ENCODE measurements around the gene KNCN.

The KNCN gene

GRCh38 chr1:46563341-46563740 lies 11.9 kb upstream of the KNCN start:
- no peak for DNase-seq

DNA sequence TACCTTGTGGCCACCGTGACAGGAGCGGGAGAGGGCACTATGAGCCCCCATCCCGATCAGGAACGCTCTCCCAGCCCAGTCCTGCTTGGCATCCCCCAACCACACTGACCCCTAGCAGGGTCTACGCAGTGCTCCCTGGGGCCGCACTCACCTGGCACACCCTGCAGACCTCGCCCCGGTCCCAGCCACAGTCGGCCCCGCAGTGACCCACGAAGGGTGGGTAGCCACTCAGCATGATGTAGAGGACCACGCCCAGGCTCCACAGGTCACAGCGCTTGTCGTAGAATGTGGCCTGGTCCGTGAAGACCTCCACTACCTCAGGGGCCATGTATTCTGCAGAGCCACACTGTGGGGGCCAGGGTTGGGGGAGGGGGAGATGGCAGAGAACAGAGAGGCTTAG lies 11.1 kb upstream of the KNCN start:
- no peak for DNase-seq

DNA sequence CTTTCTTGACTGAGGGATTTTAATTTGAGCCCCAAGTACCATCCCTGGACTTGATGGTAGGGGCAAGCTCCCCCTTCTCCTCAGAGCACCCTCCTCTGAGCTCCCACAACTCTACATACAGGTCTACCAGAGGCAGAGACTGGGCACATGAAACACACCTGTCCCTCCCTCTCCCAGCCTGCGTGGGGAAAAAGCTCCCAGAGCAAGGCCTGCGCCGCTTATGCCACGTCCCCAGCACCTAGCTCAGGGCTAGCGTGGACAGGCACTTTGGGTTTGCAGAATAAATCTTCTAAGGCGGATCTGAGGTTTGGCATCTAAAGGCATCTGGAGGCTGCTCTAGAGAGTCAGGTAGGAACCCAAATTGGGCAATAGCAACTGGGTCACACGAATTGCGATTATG lies 7.5 kb upstream of the KNCN start:
- no peak for DNase-seq

DNA sequence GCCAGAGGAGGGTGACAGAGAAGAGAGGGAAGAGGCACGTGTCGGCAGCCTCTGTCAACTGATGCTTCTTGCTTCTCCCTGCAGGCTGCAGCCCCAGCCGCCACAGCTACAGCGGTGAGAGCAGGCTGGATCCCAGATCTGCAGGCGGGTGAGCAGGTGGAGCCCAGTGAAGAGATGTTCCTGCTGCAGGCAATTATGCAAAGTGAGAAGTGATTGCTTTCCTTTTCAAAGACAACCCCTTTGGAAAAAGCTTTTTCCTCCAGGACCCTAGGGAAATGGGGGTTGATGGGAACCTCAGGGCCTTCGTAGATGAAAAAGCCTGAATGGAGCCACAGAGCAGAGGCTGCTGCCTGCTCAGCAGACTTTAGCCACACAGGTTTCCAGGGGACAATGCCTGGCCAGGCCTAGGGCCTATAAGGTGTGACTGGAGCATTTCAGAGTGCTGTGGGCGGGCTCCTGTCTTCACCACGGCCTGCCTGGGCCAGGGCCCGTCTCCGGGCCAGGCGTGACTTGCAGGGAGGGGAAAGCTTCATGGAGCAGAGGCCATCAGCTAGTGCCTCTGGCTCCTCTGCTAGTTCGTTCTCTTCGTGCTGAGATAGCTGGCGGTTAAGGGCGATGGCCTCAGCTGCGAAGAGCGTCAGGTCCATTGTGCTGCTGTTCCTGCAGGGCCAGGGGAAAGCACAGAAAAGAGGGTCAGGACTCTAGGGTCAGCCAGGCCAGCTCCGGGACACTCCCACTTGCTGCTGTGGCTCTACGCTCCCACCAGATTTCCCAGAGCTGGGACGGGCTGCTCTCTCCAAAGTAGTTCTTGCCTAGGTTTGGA lies 6.9 kb upstream of the KNCN start:
- no peak for DNase-seq

DNA sequence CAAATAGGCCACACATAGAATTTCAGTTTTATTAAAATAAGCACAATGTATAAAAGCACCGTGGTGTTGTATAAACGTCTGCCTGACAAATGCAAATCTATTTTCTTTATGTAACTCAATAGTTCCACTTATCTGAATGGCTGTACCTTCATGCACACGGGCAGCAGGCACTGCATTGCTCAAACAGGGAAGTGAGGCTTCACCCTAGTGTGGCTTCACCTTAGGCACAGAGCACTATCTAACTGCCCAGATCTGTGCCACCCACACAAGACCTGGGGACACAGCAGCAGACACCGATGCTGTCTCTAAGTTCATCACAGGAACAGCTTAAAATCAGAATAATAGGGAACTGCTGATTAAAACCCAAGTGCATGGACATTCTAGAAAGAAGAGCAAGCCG lies 6.0 kb upstream of the KNCN start:
- DNase-seq, result no peak

GRCh38 chr1:46556822-46557221 lies 5.4 kb upstream of the KNCN start:
- DNase-seq, result no peak

- DNase-seq, result no peak
These were observed 4.6 kb upstream of the KNCN start for GRCh38 chr1:46555826-46556619.

DNA sequence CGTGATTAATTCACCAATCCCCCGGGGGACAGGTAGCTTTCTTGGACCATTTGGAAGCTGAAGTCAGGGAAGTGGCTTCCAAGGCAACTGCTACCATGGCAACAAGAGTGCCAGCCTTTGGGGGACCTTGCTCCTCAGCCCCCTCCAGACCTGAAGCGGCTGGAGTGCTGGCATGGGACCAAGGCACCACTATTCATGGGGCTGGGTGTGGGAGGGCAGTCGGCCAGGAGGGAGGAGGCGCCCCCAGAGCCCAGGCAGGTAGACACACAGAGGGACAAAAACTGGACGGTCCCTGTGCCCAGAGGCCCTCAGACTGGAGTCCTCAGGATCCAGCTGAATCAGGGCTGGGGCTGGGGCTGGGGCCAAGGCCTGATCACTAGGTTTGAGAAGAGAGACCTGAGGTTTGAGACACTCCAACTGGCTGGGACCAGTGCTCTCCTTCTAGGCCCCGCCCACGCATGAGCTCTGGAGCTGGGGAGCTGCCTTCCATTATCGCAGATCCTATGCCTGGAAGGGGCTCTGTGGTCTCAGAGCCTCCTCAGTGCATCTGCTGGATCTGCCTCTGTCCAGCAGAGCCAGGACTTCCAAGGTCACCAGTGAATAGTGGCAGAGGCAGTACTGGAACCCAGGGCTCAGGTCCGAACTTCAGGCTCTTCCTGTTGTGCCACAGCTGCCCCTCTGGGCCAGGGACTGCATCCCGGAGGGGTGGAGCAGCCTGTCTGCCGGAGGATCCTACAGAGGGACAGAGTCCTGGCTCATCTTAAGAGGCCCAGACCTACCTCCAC lies 3.3 kb upstream of the KNCN start:
- DNase-seq, result no peak

DNA sequence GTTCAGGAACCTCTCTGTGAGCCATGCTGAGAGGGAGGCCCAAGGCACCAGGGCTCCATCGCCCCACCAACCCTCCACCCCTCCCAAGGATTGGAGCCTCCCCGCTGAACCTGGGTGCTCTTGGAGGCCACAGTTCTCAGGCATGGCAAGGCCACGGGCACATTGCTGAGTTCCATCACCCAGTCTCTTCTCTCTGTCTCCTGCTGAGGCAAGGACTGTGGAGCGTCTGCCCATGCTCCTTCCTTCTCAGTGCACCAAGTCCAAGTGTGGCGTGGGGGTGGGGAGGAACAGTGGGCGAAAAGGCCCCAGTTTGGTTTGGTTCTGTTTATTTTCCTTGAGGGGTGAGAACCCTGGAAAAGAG lies 2.8 kb upstream of the KNCN start:
- no peak for DNase-seq

DNA sequence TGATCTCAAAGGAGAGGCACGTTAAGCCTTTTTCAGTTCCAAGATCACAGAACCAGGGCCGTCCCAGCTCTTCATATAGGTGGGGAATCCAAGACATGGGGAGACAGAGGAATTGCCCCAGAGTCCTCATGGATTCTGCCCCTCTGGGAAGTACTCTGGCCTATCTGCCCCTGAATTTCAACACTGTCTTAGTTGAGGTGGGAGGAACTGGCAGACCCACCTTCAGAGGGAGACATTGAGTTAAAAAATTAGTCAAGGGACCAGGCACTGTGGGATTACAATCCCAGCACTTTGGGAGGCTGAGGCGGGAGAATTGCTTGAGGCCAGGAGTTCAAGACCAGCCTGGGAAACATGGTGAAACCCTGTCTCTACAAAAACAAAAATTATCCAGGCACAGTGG lies 2.1 kb upstream of the KNCN start:
- DNase-seq, result no peak

- DNase-seq, result no peak
These were observed 1.1 kb upstream of the KNCN start for GRCh38 chr1:46552357-46553237.

DNA sequence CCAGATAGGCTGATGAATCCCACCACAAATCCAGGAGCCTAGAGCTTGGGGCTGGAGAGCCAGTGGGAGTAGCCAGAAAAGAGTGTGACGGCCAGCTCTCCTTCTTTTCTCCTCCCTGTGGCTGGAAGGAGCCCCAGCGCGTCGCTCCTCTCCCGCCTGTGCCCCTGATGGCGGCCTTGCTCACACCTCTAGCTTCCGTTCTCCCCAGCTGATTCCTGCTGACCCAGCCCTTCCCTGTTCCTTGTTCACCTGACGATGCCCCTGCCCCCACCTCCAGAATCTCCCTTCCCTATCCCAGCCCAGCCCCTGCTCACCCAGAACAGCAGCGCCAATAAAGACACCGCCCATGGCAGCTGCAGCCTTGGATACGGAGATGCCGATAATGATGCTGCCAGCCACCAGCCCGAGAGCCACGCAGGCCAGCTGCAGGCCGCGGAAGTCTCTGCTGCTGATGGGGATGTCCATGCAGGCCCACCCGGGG lies 656 bp downstream of the KNCN start:
- DNase-seq, result no peak

- DNase-seq, result peak; percentile 78
These were observed 1.5 kb downstream of the KNCN start for GRCh38 chr1:46549697-46550681.

DNA sequence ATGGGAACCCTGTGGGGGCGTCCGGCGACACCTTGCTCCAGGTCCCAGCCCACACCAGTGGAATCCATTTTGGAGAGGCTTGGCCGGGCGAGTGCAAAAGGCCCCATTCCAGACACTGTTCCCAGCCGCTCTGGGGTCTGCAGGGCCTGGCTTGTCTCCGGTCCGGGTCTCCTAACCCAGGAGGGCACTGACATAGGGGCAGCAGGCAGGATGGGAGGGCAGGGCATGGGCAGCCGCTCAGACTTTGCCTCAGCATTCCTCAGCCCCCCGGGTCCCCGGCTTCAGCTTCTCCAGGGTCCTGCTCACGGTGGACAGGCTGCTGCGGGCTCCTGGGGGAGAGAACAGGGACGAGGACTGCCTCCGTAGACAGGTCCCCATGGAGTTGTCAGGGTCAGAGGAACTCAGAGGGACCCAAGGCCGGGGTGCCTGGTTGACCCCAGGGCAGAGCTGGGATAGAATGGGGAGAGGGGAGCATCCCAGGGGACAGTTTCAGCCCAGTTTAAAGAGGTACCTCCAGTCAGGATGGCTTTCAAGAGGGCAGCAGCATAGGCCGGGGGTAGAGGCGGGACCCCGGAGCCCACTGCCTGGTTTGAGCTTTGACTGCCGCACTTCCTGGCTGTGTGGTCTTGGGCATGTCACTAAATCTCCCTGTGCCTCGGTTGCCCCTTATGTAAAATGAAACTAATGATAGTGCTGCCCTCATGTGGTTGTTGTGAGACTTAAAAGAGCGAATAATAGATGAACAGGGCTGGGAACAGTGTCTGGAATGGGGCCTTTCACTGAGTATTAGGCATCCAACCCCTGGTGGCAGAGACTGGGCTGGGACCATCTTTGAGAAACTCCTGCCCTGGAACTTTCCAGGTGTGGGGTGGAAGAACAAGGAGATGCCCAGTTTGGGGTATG lies 3.7 kb downstream of the KNCN start:
- no peak for DNase-seq

DNA sequence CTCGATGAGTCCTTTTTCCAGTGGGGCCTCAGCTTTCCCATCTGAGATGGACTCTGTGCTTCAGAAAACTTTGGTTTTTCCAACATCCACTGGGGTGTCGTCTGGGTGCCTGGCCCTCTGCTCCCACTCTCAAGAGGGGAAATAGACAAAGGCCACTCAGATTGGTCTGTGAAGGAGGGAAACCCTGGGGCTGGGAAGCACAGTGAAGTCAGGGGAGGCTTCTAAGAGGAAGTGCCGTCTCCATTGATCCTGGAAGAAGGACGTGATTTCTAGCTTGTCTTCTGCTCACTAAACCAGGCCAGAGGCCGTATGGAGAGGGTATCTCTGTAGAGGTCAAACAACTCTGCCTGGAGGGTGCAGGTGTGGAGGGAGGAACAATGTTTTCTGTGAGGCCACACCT lies 5.2 kb downstream of the KNCN start:
- DNase-seq, result no peak

DNA sequence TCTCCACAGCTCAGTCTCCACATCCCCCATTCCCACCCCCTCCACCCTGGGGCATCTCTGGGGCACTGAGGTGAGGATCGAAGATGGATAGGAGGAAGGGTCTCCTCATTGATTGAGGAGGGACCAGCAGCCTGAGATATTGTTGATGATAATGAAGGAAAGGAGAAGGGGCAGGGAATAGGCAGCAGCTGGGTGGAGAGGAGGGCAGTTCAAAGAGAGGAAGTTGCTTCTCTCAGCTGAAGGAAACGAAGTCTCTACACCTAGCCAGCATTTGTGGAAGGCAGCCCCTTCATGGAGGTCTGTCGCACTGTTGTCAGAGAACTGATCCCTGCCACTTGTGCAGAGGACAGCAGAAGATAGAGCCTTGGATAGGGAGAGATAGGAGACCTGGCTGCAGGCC lies 5.7 kb downstream of the KNCN start:
- no peak for DNase-seq

GRCh38 chr1:46544561-46545240 lies 6.7 kb downstream of the KNCN start:
- no peak for DNase-seq

DNA sequence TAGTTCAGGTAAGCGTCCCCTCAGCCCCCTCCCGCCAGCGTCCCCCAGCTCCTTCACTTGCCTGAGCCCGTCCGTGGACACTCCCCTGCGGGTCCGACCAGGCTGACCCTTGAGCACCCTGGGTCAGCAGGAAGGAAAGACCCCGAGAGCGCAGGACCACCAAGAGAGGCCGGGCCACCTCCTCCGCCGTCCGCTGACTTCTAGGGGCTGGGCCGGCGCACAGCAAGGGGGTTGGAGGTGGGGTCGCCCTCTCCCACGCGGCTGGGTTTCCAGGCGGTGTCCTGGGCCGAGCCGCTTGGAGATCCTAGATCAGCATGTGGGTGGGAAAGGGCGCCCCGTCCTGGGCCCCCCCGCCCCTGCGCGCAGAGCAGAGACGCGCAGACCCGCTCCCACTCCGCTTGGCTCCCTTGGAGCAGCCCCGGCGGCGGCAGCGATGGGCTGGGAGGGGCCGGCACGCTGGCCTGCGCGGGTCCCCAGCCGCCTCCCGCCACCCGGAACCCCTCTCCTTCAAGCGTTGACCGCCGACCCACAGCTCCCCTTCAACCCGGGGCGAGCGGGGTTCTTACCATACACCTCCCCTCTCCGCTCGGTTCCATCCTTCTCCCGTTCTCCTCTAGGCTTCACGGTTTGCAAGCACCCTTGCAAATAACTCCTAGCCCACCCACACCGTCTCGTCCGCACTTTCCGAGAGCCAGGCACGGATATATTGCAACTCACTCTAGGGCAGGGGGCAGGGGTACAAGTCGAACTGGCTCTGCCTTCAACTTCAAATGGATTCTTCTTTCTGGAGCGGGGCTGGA lies 7.5 kb downstream of the KNCN start:
- no peak for DNase-seq

GRCh38 chr1:46543382-46543760 lies 8.1 kb downstream of the KNCN start:
- no peak for DNase-seq
